Stomach smooth muscle (tissue), 2 donors: ENCODE measurements around the gene NUP42.

Experiments
- H3K27ac ChIP-seq: one replicate; pipeline ENCODE4 v1.7.0; 2013; ENCODE audit warnings: mild to moderate bottlenecking, low read length, inconsistent platforms
- H3K27me3 ChIP-seq, 2 donors: one replicate each; pipeline ENCODE4 v1.7.0; 2013; ENCODE audit warnings: low read length in 2 of 2; ENCODE audit not compliant: insufficient read depth in 2 of 2, control insufficient read depth in 1 of 2
- H3K36me3 ChIP-seq, 2 donors: one replicate each; pipeline ENCODE4 v1.7.0; 2013; ENCODE audit warnings: low read length in 2 of 2; ENCODE audit not compliant: control insufficient read depth in 2 of 2, insufficient read depth in 2 of 2
- H3K4me1 ChIP-seq: one replicate; pipeline ENCODE4 v1.7.0; 2013; ENCODE audit warnings: low read length; ENCODE audit not compliant: control insufficient read depth, insufficient read depth
- H3K4me3 ChIP-seq, 2 donors: one replicate each; pipeline ENCODE4 v1.7.0; 2013; ENCODE audit warnings: low read length in 2 of 2
- H3K9ac ChIP-seq, 2 donors: one replicate each; pipeline ENCODE4 v1.7.0; 2013; ENCODE audit warnings: low read length in 2 of 2, mild to moderate bottlenecking in 1 of 2
- H3K9me3 ChIP-seq, 2 donors: one replicate each; pipeline ENCODE4 v1.7.0; 2013; ENCODE audit warnings: low read length in 2 of 2; ENCODE audit not compliant: control insufficient read depth in 2 of 2
- donor health status: healthy.
- donor health status: Pancreatic carcinoma.

Gene NUP42

GRCh38 chr7:23200331-23200730, 18.5 kb downstream of the NUP42 start:
- Histone ChIP-seq H3K27ac (no peak overlapping the region), H3K27me3 (no peaks in the 10 kb centered on the region), H3K4me3 (no peak overlapping the region), H3K9ac (no peak overlapping the region), H3K36me3 (peaks cover 12 to 17% of the 10 kb centered on the region in 2 donors), H3K9me3 (no peaks in the 10 kb centered on the region), H3K4me1 (no peaks in the 10 kb centered on the region)

- H3K9ac ChIP-seq, result no peak overlapping the region
These were observed 22.4 kb downstream of the NUP42 start for GRCh38 chr7:23204241-23204640.

GRCh38 chr7:23205577-23205908, 23.7 kb downstream of the NUP42 start:
- Histone ChIP-seq H3K4me3 (no peak overlapping the region), H3K27me3 (peaks cover 0 to 8% of the 10 kb centered on the region in 2 donors), H3K36me3 (peaks cover under 1 to 5% of the 10 kb centered on the region in 2 donors), H3K27ac (no peak overlapping the region), H3K4me1 (no peaks in the 10 kb centered on the region), H3K9ac (peak overlapping the region in 1 of 2 donors; percentile 12), H3K9me3 (no peaks in the 10 kb centered on the region)

More at GRCh38 chr7:23204241-23204640, 22.4 kb downstream of the NUP42 start:
- no peaks in the 10 kb centered on the region for H3K4me1 ChIP-seq
- peaks cover 12 to 13% of the 10 kb centered on the region in 2 donors for H3K36me3 ChIP-seq
- no peak overlapping the region for H3K4me3 ChIP-seq
- H3K9me3 ChIP-seq, result no peaks in the 10 kb centered on the region
- H3K27me3 ChIP-seq, result peaks cover 0 to 8% of the 10 kb centered on the region in 2 donors
- no peak overlapping the region for H3K27ac ChIP-seq

GRCh38 chr7:23205909-23206767, 24.3 kb downstream of the NUP42 start:
- H3K9ac ChIP-seq, result peak overlapping the region in 1 of 2 donors; percentile 12
- H3K4me3 ChIP-seq, result peak overlapping the region in 1 of 2 donors; percentile 15
- H3K9me3 ChIP-seq, result no peaks in the 10 kb centered on the region
- no peak overlapping the region for H3K27ac ChIP-seq
- H3K36me3 ChIP-seq, result peaks cover 0 to 5% of the 10 kb centered on the region in 2 donors
- peaks cover 0 to 8% of the 10 kb centered on the region in 2 donors for H3K27me3 ChIP-seq
- no peaks in the 10 kb centered on the region for H3K4me1 ChIP-seq

GRCh38 chr7:23207021-23207420, 25.2 kb downstream of the NUP42 start:
- Histone ChIP-seq H3K4me3 (no peak overlapping the region), H3K36me3 (no peaks in the 10 kb centered on the region), H3K27ac (no peak overlapping the region), H3K9ac (no peak overlapping the region), H3K27me3 (peaks cover 0 to 8% of the 10 kb centered on the region in 2 donors), H3K9me3 (no peaks in the 10 kb centered on the region), H3K4me1 (no peaks in the 10 kb centered on the region)

GRCh38 chr7:23207884-23208283, 26.0 kb downstream of the NUP42 start:
- no peak overlapping the region for H3K27ac ChIP-seq
- H3K27me3 ChIP-seq, result peaks cover 0 to 8% of the 10 kb centered on the region in 2 donors
- no peak overlapping the region for H3K4me3 ChIP-seq
- no peaks in the 10 kb centered on the region for H3K4me1 ChIP-seq
- H3K9me3 ChIP-seq, result no peaks in the 10 kb centered on the region
- no peak overlapping the region for H3K9ac ChIP-seq
- H3K36me3 ChIP-seq, result no peaks in the 10 kb centered on the region

- Histone ChIP-seq H3K27ac (no peak overlapping the region), H3K27me3 (peaks cover 0 to 8% of the 10 kb centered on the region in 2 donors), H3K4me3 (no peak overlapping the region), H3K36me3 (no peaks in the 10 kb centered on the region), H3K9me3 (no peaks in the 10 kb centered on the region), H3K4me1 (no peaks in the 10 kb centered on the region), H3K9ac (no peak overlapping the region)
These were observed 26.5 kb downstream of the NUP42 start for GRCh38 chr7:23208316-23208715.

GRCh38 chr7:23210506-23210905, 28.7 kb downstream of the NUP42 start:
- Histone ChIP-seq H3K9me3 (no peaks in the 10 kb centered on the region), H3K27me3 (peaks cover 0 to 8% of the 10 kb centered on the region in 2 donors), H3K4me3 (no peak overlapping the region), H3K27ac (no peak overlapping the region), H3K4me1 (no peaks in the 10 kb centered on the region), H3K36me3 (no peaks in the 10 kb centered on the region), H3K9ac (no peak overlapping the region)

GRCh38 chr7:23211589-23211988, 29.7 kb downstream of the NUP42 start:
- Histone ChIP-seq H3K9ac (no peak overlapping the region), H3K36me3 (no peaks in the 10 kb centered on the region), H3K27me3 (no peaks in the 10 kb centered on the region), H3K9me3 (no peaks in the 10 kb centered on the region), H3K27ac (no peak overlapping the region), H3K4me3 (no peak overlapping the region), H3K4me1 (no peaks in the 10 kb centered on the region)

- Histone ChIP-seq H3K4me1 (no peaks in the 10 kb centered on the region), H3K36me3 (no peaks in the 10 kb centered on the region), H3K4me3 (no peak overlapping the region), H3K27ac (no peak overlapping the region), H3K9ac (no peak overlapping the region), H3K9me3 (no peaks in the 10 kb centered on the region), H3K27me3 (no peaks in the 10 kb centered on the region)
These were observed 30.5 kb downstream of the NUP42 start for GRCh38 chr7:23212395-23212794.

GRCh38 chr7:23212841-23213240, 31.0 kb downstream of the NUP42 start:
- H3K4me1 ChIP-seq, result no peaks in the 10 kb centered on the region
- no peaks in the 10 kb centered on the region for H3K36me3 ChIP-seq
- H3K27me3 ChIP-seq, result no peaks in the 10 kb centered on the region
- H3K27ac ChIP-seq, result no peak overlapping the region
- no peaks in the 10 kb centered on the region for H3K9me3 ChIP-seq
- H3K4me3 ChIP-seq, result no peak overlapping the region
- H3K9ac ChIP-seq, result no peak overlapping the region
